HuH-7 (cell line): ENCODE data around the gene NPY4R.
"Not testable (repeated sequence)": the region's sequence is repeated elsewhere in the genome, so short reads cannot be mapped to it uniquely, and the experiment has no call there.

Experiments
- DNase-seq: peaks from one replicate; pipeline ENCODE4 v3.0.0; 2011; ENCODE audit warnings: low spot score

NPY4R gene

DNA sequence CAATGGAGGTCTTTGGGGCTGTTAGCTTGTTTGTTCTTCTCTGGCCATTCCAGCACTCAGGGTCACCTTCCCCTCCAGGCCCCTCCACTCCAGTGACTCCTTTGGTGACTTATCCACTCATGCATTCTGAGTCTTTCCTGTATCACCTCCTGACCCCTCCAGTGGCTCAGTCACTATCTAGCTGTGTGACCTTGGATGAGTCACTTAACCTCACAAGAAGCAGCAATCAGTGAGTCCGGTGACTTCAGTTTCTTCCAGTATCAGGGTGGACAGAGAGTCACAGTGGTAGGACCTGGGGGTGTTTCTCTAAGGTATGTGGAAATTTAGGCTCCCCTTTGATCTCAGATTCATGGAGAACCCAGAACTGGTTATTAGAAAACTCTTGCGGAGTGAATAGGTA lies 9.8 kb downstream of the NPY4R start:
- not testable (repeated sequence) for DNase-seq

DNA sequence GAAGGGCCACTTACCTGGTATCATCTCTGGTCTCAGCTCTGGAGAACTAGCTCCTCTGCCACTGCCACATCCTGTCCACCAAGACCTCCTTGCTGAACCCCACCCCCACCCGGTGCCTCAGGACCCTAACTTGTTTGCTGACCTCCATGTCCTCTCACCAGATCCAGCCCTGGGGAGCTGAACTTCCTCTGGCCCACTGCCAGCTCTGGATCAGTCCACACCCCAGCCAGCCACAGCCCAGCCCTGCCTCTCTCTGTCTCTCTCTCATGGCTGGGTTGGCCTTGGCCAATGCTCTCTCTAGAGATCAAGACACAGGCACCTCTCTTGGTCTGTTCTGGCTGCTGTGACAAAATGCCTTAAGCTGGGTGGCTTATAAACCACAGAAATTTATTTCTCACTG lies 14.4 kb downstream of the NPY4R start:
- DNase-seq: not testable (repeated sequence)

- not testable (repeated sequence) for DNase-seq
These were observed 14.9 kb downstream of the NPY4R start for GRCh38 chr10:46450829-46451228.

DNA sequence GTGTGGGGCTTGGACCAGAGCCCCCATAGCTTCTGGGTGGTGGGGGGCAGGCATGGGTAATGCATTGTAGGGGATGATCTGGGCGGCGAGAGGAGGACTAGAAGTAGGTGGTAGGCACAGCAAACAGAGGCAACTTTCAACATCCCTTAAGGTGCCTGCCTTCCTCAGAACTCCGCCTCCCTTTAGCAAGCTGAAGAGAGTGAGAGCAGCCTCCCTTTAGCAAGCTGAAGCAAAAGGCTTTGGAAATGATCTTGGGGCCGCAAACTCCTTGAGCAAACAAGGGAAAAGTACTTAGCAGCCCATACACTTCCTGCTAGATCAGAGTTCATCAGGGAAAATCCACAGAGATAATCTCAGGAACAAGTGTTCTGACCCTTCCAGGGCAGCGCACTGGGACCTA lies 18.3 kb downstream of the NPY4R start:
- not testable (repeated sequence) for DNase-seq

GRCh38 chr10:46445389-46446122 lies 20.2 kb downstream of the NPY4R start:
- not testable (repeated sequence) for DNase-seq

- not testable (repeated sequence) for DNase-seq
These were observed 22.3 kb downstream of the NPY4R start for GRCh38 chr10:46443422-46443821.

- not testable (repeated sequence) for DNase-seq
These were observed 23.0 kb downstream of the NPY4R start for GRCh38 chr10:46442706-46443275.

GRCh38 chr10:46441837-46442278 lies 23.9 kb downstream of the NPY4R start:
- not testable (repeated sequence) for DNase-seq

DNA sequence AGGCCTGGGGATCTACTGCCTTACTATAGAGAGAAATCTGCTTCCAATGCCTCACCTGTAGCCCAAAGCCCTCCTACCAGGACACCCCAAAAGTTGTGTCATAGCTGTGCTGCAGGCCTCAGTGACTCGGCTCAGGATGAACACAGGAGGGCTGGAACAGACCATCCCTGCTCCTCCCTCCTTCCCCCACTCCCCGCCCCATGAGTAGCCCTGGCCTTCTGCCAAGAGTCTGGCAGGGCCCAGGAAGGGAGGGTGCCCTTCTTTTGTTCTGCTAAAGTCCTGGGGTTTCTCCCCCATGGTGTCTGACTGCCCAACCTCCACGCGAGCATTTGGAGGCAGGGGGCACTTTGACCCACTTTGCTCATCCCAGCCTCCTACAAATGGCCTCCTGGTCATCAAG lies 24.8 kb downstream of the NPY4R start:
- DNase-seq: not testable (repeated sequence)

DNA sequence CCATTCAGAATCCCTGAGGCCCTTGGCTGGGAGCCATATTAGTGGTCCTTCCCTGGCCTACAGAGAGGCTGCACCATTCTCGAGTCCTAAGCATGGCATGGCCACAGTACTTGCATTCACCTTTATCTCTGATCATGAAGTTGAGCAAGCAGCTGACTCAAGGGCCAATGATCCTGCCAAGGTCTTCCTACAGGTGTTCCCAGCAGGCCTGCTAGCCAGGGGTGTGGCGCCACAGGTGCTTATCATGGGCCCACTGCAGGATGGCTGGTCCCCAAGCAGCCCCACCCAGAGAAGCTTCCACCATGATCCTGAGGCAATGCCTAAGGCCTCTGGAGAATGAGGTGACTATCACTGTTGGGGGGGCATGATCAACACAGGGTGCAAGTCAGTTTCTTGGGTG lies 42.2 kb downstream of the NPY4R start:
- not testable (repeated sequence) for DNase-seq

DNA sequence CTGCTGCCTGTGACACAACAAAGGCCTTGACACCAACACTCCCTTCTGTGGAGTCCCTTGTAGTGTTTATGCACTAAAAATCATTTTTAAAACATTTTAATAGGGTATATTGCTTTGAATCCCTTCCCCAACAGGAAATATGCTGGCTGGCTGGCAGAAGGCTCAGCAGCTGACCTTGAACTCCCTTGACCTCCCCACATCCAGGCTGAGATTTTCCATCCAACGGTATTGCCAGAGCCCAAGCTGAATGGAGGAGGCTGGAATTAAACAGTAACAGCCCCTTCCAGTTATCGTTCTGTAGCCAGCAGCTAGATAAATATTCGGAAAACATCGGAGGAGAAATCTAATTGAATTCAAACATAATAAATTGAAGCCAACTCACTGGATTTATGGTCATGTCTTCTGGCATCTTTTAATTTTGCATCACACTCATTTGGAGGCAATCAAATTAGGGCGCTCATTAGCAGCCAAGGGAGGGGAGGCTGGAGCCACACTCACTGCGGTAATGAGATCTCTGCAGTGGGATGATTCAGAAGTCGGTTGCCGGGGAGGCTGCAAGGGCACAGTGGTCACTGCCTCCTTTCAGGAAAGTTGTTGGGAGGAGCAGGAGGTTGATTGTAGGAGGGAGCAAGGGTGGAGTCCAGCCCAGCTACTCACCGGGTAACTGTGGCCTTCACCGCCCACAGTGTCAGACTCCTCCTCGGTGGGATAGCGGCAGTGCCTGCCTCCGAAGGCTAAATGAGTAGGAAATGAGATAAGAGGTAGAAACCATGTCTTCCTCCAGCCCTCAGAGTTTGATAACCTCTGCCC lies 46.0 kb downstream of the NPY4R start:
- not testable (repeated sequence) for DNase-seq

DNA sequence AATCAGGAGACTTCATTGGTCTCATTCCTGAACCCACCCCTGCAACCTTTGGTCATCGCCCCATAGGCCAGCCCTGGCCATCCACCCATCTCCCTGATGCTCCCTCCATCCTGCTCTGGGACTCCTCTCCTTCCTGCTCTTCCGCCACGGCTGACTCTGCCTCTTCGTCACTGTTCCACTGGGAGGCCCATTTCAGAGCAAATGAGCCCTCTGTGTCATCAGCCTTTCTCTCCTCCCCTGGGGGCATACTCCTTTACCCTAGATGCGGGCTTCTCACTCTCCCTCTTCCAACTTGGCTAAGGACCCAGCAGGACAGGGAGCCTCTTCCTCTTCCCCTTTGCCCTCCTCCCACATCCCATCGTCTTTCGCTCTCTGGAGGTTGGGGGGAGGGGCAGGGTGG lies 47.5 kb downstream of the NPY4R start:
- not testable (repeated sequence) for DNase-seq

- not testable (repeated sequence) for DNase-seq
These were observed 50.5 kb downstream of the NPY4R start for GRCh38 chr10:46415291-46415690.

GRCh38 chr10:46412665-46413064 lies 53.1 kb downstream of the NPY4R start:
- not testable (repeated sequence) for DNase-seq

DNA sequence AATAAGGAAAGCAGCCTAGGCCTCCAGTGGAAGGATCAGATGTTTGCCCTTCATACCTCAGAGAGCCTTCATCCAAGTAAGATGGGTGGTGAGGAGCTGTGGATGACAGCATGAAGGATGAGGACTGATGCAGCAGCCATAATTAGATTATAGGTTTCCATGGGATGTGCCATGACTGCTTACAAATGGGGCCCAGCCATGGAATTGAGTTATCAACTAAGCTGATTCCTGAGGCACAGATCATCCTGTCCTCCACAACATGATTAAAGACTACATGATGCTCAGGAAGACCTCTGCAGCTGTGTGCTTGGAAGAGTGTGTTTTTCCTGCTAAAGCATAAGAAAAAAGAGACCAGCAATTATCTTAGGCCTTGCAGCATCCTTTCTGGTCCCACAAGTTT lies 54.6 kb downstream of the NPY4R start:
- DNase-seq: not testable (repeated sequence)
